Activated CD8-positive, alpha-beta memory T cell treated with anti-CD3 and anti-CD28 coated beads, Interleukin-2, amount 50 U/mL, for 48 hours (primary cell): ENCODE measurements around the gene DAGLA.

Experiments
- DNase-seq: peaks from one replicate; pipeline ENCODE4 v3.0.0-alpha.2; 2020

Gene DAGLA

GRCh38 chr11:61712846-61713245 lies 32.7 kb downstream of the DAGLA start:
- DNase-seq, result no peak

- DNase-seq, result no peak
Measured at GRCh38 chr11:61713464-61713863, 33.3 kb downstream of the DAGLA start.

- no peak for DNase-seq
Measured at GRCh38 chr11:61713906-61714305, 33.7 kb downstream of the DAGLA start.

DNA sequence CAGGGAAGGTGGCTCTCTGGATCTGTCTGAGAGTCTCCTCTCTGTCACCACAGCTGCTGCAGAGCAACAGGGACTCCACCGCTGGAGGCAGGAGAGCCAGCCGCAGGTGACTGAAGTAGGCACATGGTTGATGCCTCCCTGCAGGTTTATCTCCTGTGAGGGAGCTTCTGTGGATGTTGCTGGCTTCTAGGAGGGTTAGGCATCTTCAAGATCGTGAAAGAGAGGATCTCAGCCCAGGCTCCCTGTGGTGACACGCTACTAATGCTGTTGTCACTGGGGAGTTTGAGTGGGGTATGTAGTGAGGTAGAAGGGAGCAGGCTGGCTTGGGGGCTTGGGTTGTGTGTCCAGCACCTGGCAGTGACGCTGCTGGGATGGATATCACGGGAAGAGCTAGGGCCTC lies 34.1 kb downstream of the DAGLA start:
- DNase-seq, result no peak

GRCh38 chr11:61714916-61715315 lies 34.7 kb downstream of the DAGLA start:
- DNase-seq, result no peak

GRCh38 chr11:61715867-61716266 lies 35.7 kb downstream of the DAGLA start:
- no peak for DNase-seq

GRCh38 chr11:61716478-61717285 lies 36.5 kb downstream of the DAGLA start:
- DNase-seq, result no peak

- no peak for DNase-seq
Measured at GRCh38 chr11:61717286-61718033, 37.3 kb downstream of the DAGLA start.

DNA sequence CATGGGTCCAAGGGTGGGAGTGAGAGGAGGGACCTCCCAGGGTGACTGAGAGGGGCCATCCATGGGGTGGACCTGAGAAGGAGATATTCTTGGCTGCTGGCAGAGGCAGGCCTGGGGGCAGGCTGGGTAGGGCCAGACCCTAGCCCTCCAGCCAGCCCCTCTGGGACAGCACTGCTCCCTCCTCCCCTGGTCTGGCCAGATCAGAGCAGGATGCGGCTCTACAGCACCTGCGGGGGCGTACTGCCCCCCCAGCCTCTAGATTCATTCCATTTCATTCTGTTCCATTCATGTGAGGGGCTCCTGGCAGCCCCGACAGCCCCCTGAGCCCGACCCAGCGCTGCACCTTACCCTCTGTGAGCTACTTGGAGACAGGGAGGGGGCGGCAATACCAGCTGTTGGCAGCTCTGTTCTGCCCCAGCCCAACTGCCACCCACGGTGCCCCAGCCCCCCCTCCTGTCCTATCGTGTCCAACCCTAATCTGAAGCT lies 37.9 kb downstream of the DAGLA start:
- DNase-seq, result no peak

DNA sequence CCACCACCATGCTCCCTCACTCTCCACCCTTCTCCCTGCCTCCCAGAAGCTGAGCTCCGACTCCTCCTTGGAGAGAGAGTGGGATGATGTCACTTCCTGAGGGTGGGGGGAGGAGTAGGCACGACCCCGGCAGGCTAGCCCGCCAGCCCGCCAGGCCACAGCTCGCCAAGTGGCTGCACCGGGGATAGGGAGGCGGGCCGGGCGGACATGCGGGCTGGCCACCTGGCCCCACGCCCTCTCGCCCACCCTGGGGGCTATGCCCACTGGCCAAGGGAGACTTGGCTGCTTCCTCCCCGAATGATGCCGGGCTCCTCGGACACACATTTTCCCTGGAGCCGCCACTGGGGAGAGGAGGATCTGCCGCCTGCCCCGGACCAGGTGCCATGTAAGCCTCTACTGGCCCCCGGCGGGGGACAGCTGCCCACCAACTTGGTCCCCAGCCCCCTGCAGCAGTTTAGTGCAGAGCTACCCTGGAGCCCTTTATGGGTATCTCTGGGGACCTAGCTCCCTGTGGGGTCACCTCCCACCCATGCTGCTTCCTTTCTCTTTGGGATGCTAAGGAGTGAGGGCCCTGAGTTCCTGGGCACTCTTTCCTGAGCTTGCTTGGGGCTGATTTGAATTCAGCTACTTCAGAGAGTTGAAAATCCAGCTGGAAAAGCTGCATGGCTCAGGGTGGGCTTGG lies 38.6 kb downstream of the DAGLA start:
- DNase-seq, result no peak

DNA sequence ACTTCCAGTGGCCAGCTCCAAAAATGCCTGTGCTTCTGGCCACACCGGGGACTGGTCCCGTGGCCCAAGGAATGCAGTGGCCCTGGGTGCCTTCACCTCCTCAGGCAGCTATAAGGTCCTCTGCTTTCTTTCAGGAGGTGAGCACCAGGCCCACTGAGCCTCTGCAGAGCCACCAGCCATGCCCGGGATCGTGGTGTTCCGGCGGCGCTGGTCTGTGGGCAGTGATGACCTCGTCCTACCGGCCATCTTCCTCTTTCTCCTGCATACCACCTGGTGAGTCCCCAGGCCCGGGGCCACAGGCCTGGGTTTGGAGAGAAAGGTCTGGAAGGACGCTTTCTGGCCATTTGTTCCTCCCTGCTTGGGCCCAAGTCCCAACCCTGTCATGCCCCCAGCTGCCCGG lies 39.8 kb downstream of the DAGLA start:
- DNase-seq, result no peak

GRCh38 chr11:61720597-61720996 lies 40.4 kb downstream of the DAGLA start:
- DNase-seq, result no peak

DNA sequence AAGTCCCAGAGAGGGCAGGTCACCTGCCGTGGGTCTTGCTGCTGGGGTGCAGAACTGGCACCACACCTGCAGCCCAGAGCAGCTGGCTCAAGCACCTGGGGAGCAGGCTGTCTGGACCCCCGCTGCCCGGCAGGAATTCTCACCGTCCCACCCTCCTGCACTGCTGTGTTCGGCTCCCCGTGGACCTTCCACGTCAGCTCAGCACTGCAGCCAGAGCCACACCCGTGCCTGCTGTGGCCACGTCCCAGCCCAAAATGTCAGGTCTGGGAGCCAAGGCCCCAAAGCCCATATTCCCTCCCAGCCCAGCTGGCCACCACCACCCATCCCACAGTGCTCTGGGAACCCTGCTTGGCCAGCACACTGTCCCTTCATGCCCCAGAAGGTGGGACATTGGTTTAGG lies 44.2 kb downstream of the DAGLA start:
- DNase-seq, result no peak

DNA sequence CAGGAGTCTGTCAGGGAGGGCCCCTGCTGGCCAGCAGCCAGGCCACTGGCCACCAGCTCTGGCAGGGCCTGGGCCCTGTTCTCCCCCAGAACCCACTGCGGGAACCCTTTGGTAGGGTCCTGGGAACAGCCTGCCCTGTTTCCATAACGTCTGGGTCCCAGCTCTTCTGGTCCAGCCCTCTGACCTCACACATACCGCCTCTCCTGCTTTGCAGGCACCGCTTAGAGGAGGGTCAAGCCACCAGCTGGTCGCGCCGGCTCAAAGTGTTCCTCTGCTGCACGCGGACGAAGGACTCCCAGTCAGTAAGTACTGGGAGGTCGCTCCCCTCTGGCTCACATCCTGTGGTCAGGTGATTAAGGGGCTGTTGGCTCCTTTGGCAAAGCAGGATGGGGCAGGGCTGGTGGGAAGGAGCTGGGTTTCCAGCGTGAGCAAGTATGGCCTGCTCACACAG lies 45.6 kb downstream of the DAGLA start:
- DNase-seq, result no peak

- no peak for DNase-seq
Measured at GRCh38 chr11:61726775-61727174, 46.6 kb downstream of the DAGLA start.

GRCh38 chr11:61727401-61727811 lies 47.2 kb downstream of the DAGLA start:
- DNase-seq, result no peak

DNA sequence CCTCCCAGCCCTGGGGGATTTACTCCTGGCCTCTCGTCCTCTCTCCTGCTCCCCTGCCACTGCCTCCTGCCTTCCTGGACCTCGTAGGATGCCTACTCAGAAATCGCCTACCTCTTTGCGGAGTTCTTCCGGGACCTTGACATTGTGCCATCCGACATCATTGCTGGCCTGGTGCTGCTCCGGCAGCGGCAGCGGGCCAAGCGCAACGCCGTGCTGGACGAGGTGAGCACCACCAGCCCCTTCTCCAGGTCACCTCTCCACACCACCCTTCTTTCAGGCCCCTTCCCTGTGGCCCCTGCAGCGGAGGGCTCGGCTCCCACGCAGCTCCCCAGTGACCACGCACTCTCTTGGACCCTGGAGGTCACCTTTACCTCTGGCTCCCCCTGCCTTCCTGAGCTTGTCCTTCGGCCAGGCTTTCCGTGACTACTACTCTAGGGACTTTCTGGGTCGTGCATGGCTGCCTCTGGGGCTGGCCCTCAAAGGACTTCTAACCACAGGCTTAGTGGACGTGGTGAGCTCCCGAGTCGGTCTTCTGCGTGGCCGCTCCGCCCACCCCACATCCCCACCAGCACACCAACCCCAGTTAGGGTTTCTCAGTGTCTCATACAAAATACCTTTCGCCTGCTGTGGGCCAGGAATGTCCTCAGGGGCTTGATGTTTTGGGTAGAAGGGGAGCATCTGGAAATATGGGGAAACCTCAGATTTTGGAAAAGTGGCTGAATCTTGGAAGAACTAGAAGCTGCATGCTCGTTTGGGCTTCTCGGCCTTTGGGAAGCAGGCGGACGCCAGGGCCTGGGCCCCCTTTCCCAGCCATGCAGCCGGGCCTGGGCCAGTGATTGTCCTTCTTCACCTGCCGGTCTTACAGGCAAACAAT lies 48.1 kb downstream of the DAGLA start:
- DNase-seq, result no peak

DNA sequence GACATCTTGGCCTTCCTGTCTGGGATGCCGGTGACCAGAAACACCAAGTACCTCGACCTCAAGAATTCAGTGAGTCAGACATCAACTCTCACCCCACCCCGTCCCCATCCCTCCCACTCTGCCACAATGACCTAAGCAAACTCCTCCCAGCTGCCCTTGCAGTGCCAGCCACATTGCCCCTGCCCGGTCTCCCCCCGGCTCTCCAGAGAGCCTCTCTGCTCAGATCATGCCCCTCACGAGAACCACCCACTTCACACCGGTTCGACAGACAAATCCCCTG lies 48.7 kb downstream of the DAGLA start:
- DNase-seq, result no peak

GRCh38 chr11:61730240-61730994 lies 50.2 kb downstream of the DAGLA start:
- no peak for DNase-seq

DNA sequence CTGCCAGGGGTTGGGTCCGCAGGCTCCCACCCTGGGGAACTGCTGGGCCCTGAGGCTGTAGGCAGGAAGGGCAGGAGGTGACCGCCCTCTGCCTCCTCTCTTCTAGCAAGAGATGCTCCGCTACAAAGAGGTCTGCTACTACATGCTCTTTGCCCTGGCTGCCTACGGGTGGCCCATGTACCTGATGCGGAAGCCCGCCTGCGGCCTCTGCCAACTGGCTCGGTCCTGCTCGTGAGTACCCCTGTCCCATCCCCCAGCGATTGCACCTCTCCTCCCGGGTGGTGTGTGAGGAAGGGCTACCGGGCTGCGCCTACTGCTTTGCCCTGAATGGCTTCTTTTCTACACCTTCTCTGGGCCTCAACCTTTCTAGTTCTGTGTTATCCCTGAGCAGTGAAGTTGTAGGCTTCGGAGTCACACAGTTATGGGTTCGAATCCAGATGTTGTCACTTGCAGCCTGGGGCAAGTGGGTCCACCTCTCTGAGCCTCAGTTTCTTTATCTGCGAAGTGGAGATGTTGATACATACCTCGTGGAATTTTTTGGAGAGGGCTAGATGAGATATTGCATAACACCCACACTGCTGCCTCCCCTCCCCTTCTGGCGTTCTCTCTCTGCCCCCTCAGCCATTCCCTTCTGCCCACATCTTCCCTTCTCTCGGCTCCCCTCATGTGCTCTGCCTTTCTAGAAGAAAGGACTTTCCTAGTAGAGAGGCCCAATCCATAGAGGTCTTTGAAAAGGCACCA lies 51.2 kb downstream of the DAGLA start:
- DNase-seq, result no peak

- no peak for DNase-seq
Measured at GRCh38 chr11:61731952-61732675, 51.9 kb downstream of the DAGLA start.
